ENCODE data around the gene STK16. TPM values are rescaled to one million over a fixed set of nuclear protein-coding genes. Genes with fewer than 3 reads are reported as not detected.

The STK16 gene
- polyA plus RNA-seq, 3 donors, result 16.7 to 40.7 (median 17.8) TPM

- Histone ChIP-seq H3K4me3 (replicated peaks in 1 of 3; ENCODE audit: low read depth in 2 of 3, low read length in 3 of 3) (no peak overlapping the region), H3K9me3 (replicated peaks in 1 of 2; ENCODE audit: control insufficient read depth in 1 of 2, insufficient read depth in 1 of 2, low read length in 2 of 2) (peaks cover 0 to 5% of the 10 kb centered on the region in 2 donors), H3K4me1 (ENCODE audit: control insufficient read depth in 1 of 2, insufficient read depth in 2 of 2, low read length in 2 of 2) (peaks cover 47 to 52% of the 10 kb centered on the region in 2 donors), H3K36me3 (replicated peaks in 1 of 2; ENCODE audit: control insufficient read depth in 1 of 2, insufficient read depth in 2 of 2, low read length in 2 of 2) (peaks cover 53 to 66% of the 10 kb centered on the region in 2 donors), H3K27ac (ENCODE audit: low read depth in 1 of 2, low read length in 2 of 2) (no peak overlapping the region), H3K79me2 (ENCODE audit: insufficient read depth, low read length) (peaks cover under 1% of the 10 kb centered on the region), H4K20me1 (ENCODE audit: insufficient read depth, low read length) (peaks cover 85% of the 10 kb centered on the region), H3K4me2 (replicated peaks; ENCODE audit: extremely low read depth, low read length, poor library complexity, severe bottlenecking) (no peak overlapping the region), H2AFZ (ENCODE audit: insufficient read depth, low read depth, low read length, poor library complexity, severe bottlenecking) (no peak overlapping the region), H3K27me3 (ENCODE audit: control insufficient read depth in 2 of 2, insufficient read depth in 2 of 2, low read length in 2 of 2) (peaks cover 0 to 53% of the 10 kb centered on the region in 2 donors), H3K9ac (ENCODE audit: insufficient read depth, low read length, poor library complexity, severe bottlenecking) (no peak overlapping the region)
- Mint-ChIP-seq H3K4me3 (peak overlapping the region in 1 of 2 donors; percentile 71), H3K27ac (no peak overlapping the region), H3K36me3 (peaks cover 68 to 75% of the 10 kb centered on the region in 2 donors), H3K4me1 (peaks cover 52% of the 10 kb centered on the region), H3K27me3 (ENCODE audit: low read depth in 3 of 3) (peaks cover 43 to 71% (median 47%) of the 10 kb centered on the region in 3 donors), H3K9me3 (peaks cover 0 to 26% (median 11%) of the 10 kb centered on the region in 7 donors)
- no peak for DNase-seq
- no peak for TF ChIP-seq CTCF (IDR thresholded peaks at IDR 0.05)
- intact Hi-C loops (cut with micrococcal nuclease), result no loop called here
- WGBS (ENCODE audit: insufficient coverage), result 97% methylated on average over 12 of the region's 16 CpGs
These were observed 23.2 kb upstream of the STK16 start for GRCh38 chr2:219221957-219222518.

DNA sequence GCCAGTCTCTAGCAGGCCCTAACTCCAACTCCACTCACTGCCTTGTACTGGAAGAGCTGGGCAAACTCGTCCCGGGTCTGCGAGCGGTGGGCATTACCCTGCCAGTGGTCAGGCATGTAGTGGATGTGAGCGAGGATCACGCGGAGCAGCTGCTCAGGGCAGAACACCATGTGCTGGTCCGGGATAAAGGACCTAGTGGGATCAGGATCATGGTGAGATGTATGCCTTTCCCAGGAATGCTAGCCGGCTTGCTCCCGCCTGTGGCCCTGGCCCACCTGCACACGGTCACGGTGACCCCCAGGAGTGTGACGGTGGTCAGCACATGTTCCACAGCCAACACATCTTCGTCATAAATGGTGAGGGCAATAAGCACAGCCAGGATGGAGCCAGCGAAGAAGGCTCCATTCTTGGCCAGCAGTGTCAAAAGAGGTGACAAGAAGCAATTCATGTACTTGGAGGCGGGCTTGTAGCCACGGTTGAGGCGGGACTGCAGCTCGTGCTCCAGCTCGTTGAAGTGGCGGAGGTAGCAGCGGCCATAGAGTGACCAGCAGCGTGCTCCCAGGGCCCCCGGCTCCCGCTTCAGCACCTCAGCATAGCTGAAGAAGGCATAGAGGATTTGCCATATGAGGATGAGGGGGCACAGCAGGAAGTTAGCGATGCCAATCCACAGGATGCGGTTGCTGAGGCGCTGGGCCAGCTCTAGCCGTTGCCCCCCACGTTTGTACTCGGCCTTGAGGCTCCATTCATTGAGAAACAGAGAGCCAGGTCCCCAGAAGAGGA, 21.3 kb upstream of the STK16 start:
- Histone ChIP-seq H3K27me3 (ENCODE audit: control insufficient read depth in 2 of 2, insufficient read depth in 2 of 2, low read length in 2 of 2) (peaks cover 0 to 61% of the 10 kb centered on the region in 2 donors), H3K4me2 (replicated peaks; ENCODE audit: extremely low read depth, low read length, poor library complexity, severe bottlenecking) (no peak overlapping the region), H4K20me1 (ENCODE audit: insufficient read depth, low read length) (peaks cover 95% of the 10 kb centered on the region), H3K79me2 (ENCODE audit: insufficient read depth, low read length) (peaks cover 20% of the 10 kb centered on the region), H3K9ac (ENCODE audit: insufficient read depth, low read length, poor library complexity, severe bottlenecking) (no peak overlapping the region), H3K4me3 (replicated peaks in 1 of 3; ENCODE audit: low read depth in 2 of 3, low read length in 3 of 3) (no peak overlapping the region), H2AFZ (ENCODE audit: insufficient read depth, low read depth, low read length, poor library complexity, severe bottlenecking) (no peak overlapping the region), H3K27ac (ENCODE audit: low read depth in 1 of 2, low read length in 2 of 2) (no peak overlapping the region), H3K9me3 (replicated peaks in 1 of 2; ENCODE audit: control insufficient read depth in 1 of 2, insufficient read depth in 1 of 2, low read length in 2 of 2) (peaks cover 0 to 5% of the 10 kb centered on the region in 2 donors), H3K4me1 (ENCODE audit: control insufficient read depth in 1 of 2, insufficient read depth in 2 of 2, low read length in 2 of 2) (peaks cover 45 to 49% of the 10 kb centered on the region in 2 donors), H3K36me3 (replicated peaks in 1 of 2; ENCODE audit: control insufficient read depth in 1 of 2, insufficient read depth in 2 of 2, low read length in 2 of 2) (peaks cover 53 to 70% of the 10 kb centered on the region in 2 donors)
- H3K36me3 Mint-ChIP-seq, result peaks cover 77 to 84% of the 10 kb centered on the region in 2 donors
- peak overlapping the region in 1 of 7 donors; percentile 50 for H3K27ac Mint-ChIP-seq
- intact Hi-C loops (cut with micrococcal nuclease), result no loop called here
- no peak for TF ChIP-seq CTCF (IDR thresholded peaks at IDR 0.05)
- peaks cover 0 to 29% (median 11%) of the 10 kb centered on the region in 7 donors for H3K9me3 Mint-ChIP-seq
- 91% methylated on average over 26 of the region's 31 CpGs for WGBS (ENCODE audit: insufficient coverage)
- H3K4me1 Mint-ChIP-seq, result peaks cover 54% of the 10 kb centered on the region
- H3K4me3 Mint-ChIP-seq, result peak overlapping the region in 1 of 2 donors; percentile 70
- no peak for DNase-seq
- peaks cover 51 to 81% (median 56%) of the 10 kb centered on the region in 3 donors for H3K27me3 Mint-ChIP-seq (ENCODE audit: low read depth in 3 of 3)
